ENCODE results near the gene RFNG.

- TF ChIP-seq CTCF (IDR thresholded peaks at IDR 0.05): no peak
- no peak for TF ChIP-seq POLR2A (IDR thresholded peaks at IDR 0.05)
These were observed 3.7 kb upstream of the RFNG start for GRCh38 chr17:82055023-82055964.
